Mesenchymal stem cell (in vitro differentiated cells and primary cell): ENCODE data around the gene MATK.

Source experiments
- DNase-seq: peaks from one replicate; pipeline ENCODE4 v3.0.0-alpha.2; 2013
- H2AFZ ChIP-seq: one replicate; pipeline ENCODE4 v1.6.1; 2013; ENCODE audit warnings: low read depth, mild to moderate bottlenecking, control low read depth, inconsistent platforms, low read length, moderate library complexity
- H2AK5ac ChIP-seq: 2 replicates; pipeline ENCODE4 v1.6.1; 2013; ENCODE audit warnings: low read length, moderate library complexity, mild to moderate bottlenecking, inconsistent platforms; ENCODE audit not compliant: severe bottlenecking
- H2BK120ac ChIP-seq: one replicate; pipeline ENCODE4 v1.6.1; 2013; ENCODE audit warnings: low read depth, mild to moderate bottlenecking, inconsistent platforms, low read length, moderate library complexity
- H2BK12ac ChIP-seq, 2 experiments: one replicate each; pipeline ENCODE4 v1.6.1; 2013; ENCODE audit warnings: inconsistent platforms in 2 of 2, low read length in 2 of 2, mild to moderate bottlenecking in 2 of 2, moderate library complexity in 2 of 2, control low read depth in 1 of 2
- H2BK15ac ChIP-seq: one replicate; pipeline ENCODE4 v1.6.1; 2013; ENCODE audit warnings: mild to moderate bottlenecking, low read depth, inconsistent platforms; ENCODE audit not compliant: poor library complexity, severe bottlenecking
- H2BK5ac ChIP-seq: 2 replicates; pipeline ENCODE4 v1.6.1; 2013; ENCODE audit warnings: low read depth, mild to moderate bottlenecking, low read length, control low read depth, inconsistent platforms; ENCODE audit not compliant: poor library complexity, severe bottlenecking
- H3K14ac ChIP-seq, 2 experiments: one replicate each; pipeline ENCODE4 v1.6.1; 2013; ENCODE audit warnings: inconsistent platforms in 2 of 2, low read length in 2 of 2, control low read depth in 1 of 2, mild to moderate bottlenecking in 1 of 2, moderate library complexity in 1 of 2
- H3K18ac ChIP-seq, 2 experiments: one replicate each; pipeline ENCODE4 v1.6.1; 2013; ENCODE audit warnings: inconsistent platforms in 2 of 2, low read length in 2 of 2, control low read depth in 1 of 2, low read depth in 1 of 2, mild to moderate bottlenecking in 1 of 2
- H3K23ac ChIP-seq, 2 experiments: one replicate each; pipeline ENCODE4 v1.6.1; 2013; ENCODE audit warnings: inconsistent platforms in 2 of 2, low read length in 2 of 2, mild to moderate bottlenecking in 2 of 2, moderate library complexity in 2 of 2, control low read depth in 1 of 2
- H3K27ac ChIP-seq: 2 replicates; pipeline ENCODE4 v1.5.1; 2013; ENCODE audit warnings: mild to moderate bottlenecking, moderate library complexity, low read length, control low read depth, inconsistent platforms; ENCODE audit not compliant: poor library complexity, severe bottlenecking
- H3K27me3 ChIP-seq, 2 experiments: 2 replicates each; pipeline versions ENCODE4 v1.6.1 to v1.7.0; 2013; ENCODE audit warnings: low read length in 2 of 2, mild to moderate bottlenecking in 2 of 2, moderate library complexity in 2 of 2, control low read depth in 1 of 2, inconsistent platforms in 1 of 2; ENCODE audit not compliant: control insufficient read depth in 1 of 2, insufficient read depth in 1 of 2
- H3K36me3 ChIP-seq, 2 experiments: 2 replicates each; pipeline versions ENCODE4 v1.6.1 to v1.7.0; 2013; ENCODE audit warnings: low read length in 2 of 2, control low read depth in 1 of 2, inconsistent platforms in 1 of 2, low read depth in 1 of 2, mild to moderate bottlenecking in 1 of 2; ENCODE audit not compliant: insufficient read depth in 2 of 2, control insufficient read depth in 1 of 2
- H3K4ac ChIP-seq, 2 experiments: one replicate each; pipeline ENCODE4 v1.6.1; 2013; ENCODE audit warnings: inconsistent platforms in 2 of 2, low read length in 2 of 2, mild to moderate bottlenecking in 2 of 2, moderate library complexity in 2 of 2, control low read depth in 1 of 2, low read depth in 1 of 2
- H3K4me1 ChIP-seq: 2 replicates; pipeline ENCODE4 v1.6.1; 2013; ENCODE audit warnings: low read depth, low read length, control low read depth; ENCODE audit not compliant: control insufficient read depth, insufficient read depth
- H3K4me2 ChIP-seq: 2 replicates; pipeline ENCODE4 v1.6.1; 2013; ENCODE audit warnings: low read length, mild to moderate bottlenecking, inconsistent platforms; ENCODE audit not compliant: poor library complexity, severe bottlenecking
- H3K4me3 ChIP-seq, 2 experiments: 2 replicates each; pipeline versions ENCODE4 v1.5.1 to v1.7.0; 2013; ENCODE audit warnings: low read length in 2 of 2, mild to moderate bottlenecking in 2 of 2, control low read depth in 1 of 2, low read depth in 1 of 2; ENCODE audit not compliant: insufficient read depth in 1 of 2
- H3K79me1 ChIP-seq: replicated peaks from 2 replicates; pipeline ENCODE4 v1.6.1; 2013; ENCODE audit warnings: mild to moderate bottlenecking, control low read depth, low read length, inconsistent platforms; ENCODE audit not compliant: poor library complexity, severe bottlenecking
- H3K9ac ChIP-seq: 2 replicates; pipeline ENCODE4 v1.7.0; 2013; ENCODE audit warnings: mild to moderate bottlenecking, low read length, moderate library complexity
- H3K9me3 ChIP-seq: 2 replicates; pipeline ENCODE4 v1.7.0; 2013; ENCODE audit warnings: mild to moderate bottlenecking, low read length; ENCODE audit not compliant: control insufficient read depth
- H4K8ac ChIP-seq: one replicate; pipeline ENCODE4 v1.6.1; 2013; ENCODE audit warnings: inconsistent platforms, mild to moderate bottlenecking, low read length, moderate library complexity
- H4K91ac ChIP-seq: one replicate; pipeline ENCODE4 v1.6.1; 2013; ENCODE audit warnings: mild to moderate bottlenecking, low read length, inconsistent platforms
- WGBS: methylation state at CpG from one replicate; pipeline ENCODE4 v1.1.7; 2013; ENCODE audit warnings: mixed read lengths; 5-methylcytosine and 5-hydroxymethylcytosine counted together

MATK gene

GRCh38 chr19:3822683-3823349 lies 36.6 kb upstream of the MATK start:
- DNase-seq: no peak
- no peak overlapping the region for H3K4ac ChIP-seq
- no peak overlapping the region for H3K27ac ChIP-seq
- no peak overlapping the region for H3K14ac ChIP-seq
- H3K4me1 ChIP-seq: peaks cover 2% of the 10 kb centered on the region
- H3K9ac ChIP-seq: no peak overlapping the region
- no peak overlapping the region for H3K4me2 ChIP-seq
- no peaks in the 10 kb centered on the region for H3K79me1 ChIP-seq
- peaks cover 20 to 68% of the 10 kb centered on the region in 2 experiments for H3K27me3 ChIP-seq
- H2BK12ac ChIP-seq: no peak overlapping the region
- WGBS: 89% methylated on average over 26 of the region's 26 CpGs
- no peak overlapping the region for H4K91ac ChIP-seq
- no peak overlapping the region for H4K8ac ChIP-seq
- no peaks in the 10 kb centered on the region for H3K36me3 ChIP-seq
- no peak overlapping the region for H2BK120ac ChIP-seq
- H3K9me3 ChIP-seq: no peaks in the 10 kb centered on the region
- no peak overlapping the region for H2BK5ac ChIP-seq
- no peak overlapping the region for H2BK15ac ChIP-seq
- H3K18ac ChIP-seq: no peak overlapping the region
- H3K4me3 ChIP-seq: no peak overlapping the region
- H2AFZ ChIP-seq: no peak overlapping the region
- no peak overlapping the region for H3K23ac ChIP-seq
- no peak overlapping the region for H2AK5ac ChIP-seq

DNA sequence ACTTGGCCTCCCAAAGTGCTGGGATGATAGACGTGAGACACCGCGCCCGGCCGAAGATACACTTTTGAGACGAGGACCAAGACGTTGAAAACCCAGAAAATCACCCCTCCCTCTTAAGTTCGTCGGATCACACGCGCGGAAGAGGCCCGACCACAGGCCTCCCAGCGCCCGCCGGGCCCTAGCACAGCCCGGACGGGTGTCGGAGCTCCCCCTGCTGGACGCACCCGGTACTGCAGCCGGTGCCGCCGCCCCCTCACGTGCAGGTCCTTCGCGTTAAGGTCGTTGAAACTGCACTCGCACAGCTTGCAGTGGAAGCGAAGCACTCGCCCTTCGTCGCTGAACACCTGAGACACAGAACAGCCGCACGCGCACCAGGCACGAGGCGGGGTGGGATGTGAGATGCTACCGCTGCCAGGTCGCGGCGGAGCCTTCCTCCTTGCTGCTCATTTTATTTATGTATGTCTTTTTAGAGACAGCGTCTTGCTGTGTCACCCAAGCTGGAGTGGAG lies 35.7 kb upstream of the MATK start:
- Histone ChIP-seq H3K4me3 (no peak overlapping the region), H3K14ac (no peak overlapping the region), H3K79me1 (no peaks in the 10 kb centered on the region), H3K18ac (no peak overlapping the region), H2BK15ac (no peak overlapping the region), H3K4ac (no peak overlapping the region), H2BK12ac (no peak overlapping the region), H3K27ac (no peak overlapping the region), H3K27me3 (peaks cover 20 to 68% of the 10 kb centered on the region in 2 experiments), H2BK5ac (no peak overlapping the region), H3K23ac (no peak overlapping the region), H4K8ac (no peak overlapping the region), H2BK120ac (no peak overlapping the region), H3K9me3 (no peaks in the 10 kb centered on the region), H2AK5ac (no peak overlapping the region), H3K4me2 (no peak overlapping the region), H4K91ac (no peak overlapping the region), H3K9ac (no peak overlapping the region), H3K36me3 (no peaks in the 10 kb centered on the region), H2AFZ (no peak overlapping the region), H3K4me1 (peaks cover 2% of the 10 kb centered on the region)
- WGBS: 34% methylated on average over 43 of the region's 43 CpGs
- peak; percentile 17 for DNase-seq

- H2AK5ac ChIP-seq: no peak overlapping the region
- peaks cover 20 to 68% of the 10 kb centered on the region in 2 experiments for H3K27me3 ChIP-seq
- WGBS: 79% methylated on average over 23 of the region's 23 CpGs
- H2AFZ ChIP-seq: no peak overlapping the region
- no peaks in the 10 kb centered on the region for H3K79me1 ChIP-seq
- H3K18ac ChIP-seq: no peak overlapping the region
- no peak overlapping the region for H3K27ac ChIP-seq
- H3K4me1 ChIP-seq: peaks cover 2% of the 10 kb centered on the region
- H3K14ac ChIP-seq: no peak overlapping the region
- H3K9ac ChIP-seq: no peak overlapping the region
- no peak overlapping the region for H2BK15ac ChIP-seq
- H2BK120ac ChIP-seq: no peak overlapping the region
- H3K4ac ChIP-seq: no peak overlapping the region
- H2BK5ac ChIP-seq: no peak overlapping the region
- peak; percentile 6 for DNase-seq
- no peak overlapping the region for H3K4me3 ChIP-seq
- H3K36me3 ChIP-seq: no peaks in the 10 kb centered on the region
- H3K9me3 ChIP-seq: no peaks in the 10 kb centered on the region
- H4K91ac ChIP-seq: no peak overlapping the region
- H3K23ac ChIP-seq: no peak overlapping the region
- no peak overlapping the region for H3K4me2 ChIP-seq
- no peak overlapping the region for H4K8ac ChIP-seq
- no peak overlapping the region for H2BK12ac ChIP-seq
Observed at GRCh38 chr19:3821156-3821555, 35.0 kb upstream of the MATK start.

GRCh38 chr19:3819989-3820388 lies 33.8 kb upstream of the MATK start:
- no peak overlapping the region for H3K4me3 ChIP-seq
- 94% methylated on average over 19 of the region's 19 CpGs for WGBS
- no peak for DNase-seq

More at GRCh38 chr19:3819989-3820388, 33.8 kb upstream of the MATK start:
- Histone ChIP-seq H3K27me3 (peaks cover 20 to 59% of the 10 kb centered on the region in 2 experiments), H3K9ac (no peak overlapping the region), H2BK120ac (no peak overlapping the region), H3K9me3 (no peaks in the 10 kb centered on the region), H3K23ac (no peak overlapping the region), H3K14ac (no peak overlapping the region), H3K4ac (no peak overlapping the region), H4K91ac (no peak overlapping the region), H3K18ac (no peak overlapping the region), H2AK5ac (no peak overlapping the region), H2AFZ (no peak overlapping the region), H2BK5ac (no peak overlapping the region), H2BK15ac (no peak overlapping the region), H2BK12ac (no peak overlapping the region), H3K36me3 (no peaks in the 10 kb centered on the region), H4K8ac (no peak overlapping the region), H3K4me1 (peaks cover 2% of the 10 kb centered on the region), H3K4me2 (no peak overlapping the region), H3K27ac (no peak overlapping the region), H3K79me1 (no peaks in the 10 kb centered on the region)
